Fibroblast of pulmonary artery (primary cell): ENCODE results near the gene DHDH.
A peak's percentile ranks its signal among the peaks of the same experiment; 100 is the strongest.

ENCODE experiments used
- DNase-seq: peaks from one replicate; pipeline ENCODE4 v3.0.0-alpha.2; 2010; ENCODE audit warnings: low read depth
- H3K4me3 ChIP-seq: replicated peaks from 2 replicates; pipeline ENCODE4 v1.5.1; 2011; ENCODE audit warnings: low read depth, mild to moderate bottlenecking, control low read depth, low read length, moderate library complexity
- CTCF ChIP-seq: IDR thresholded peaks from 2 replicates; pipeline ENCODE4 v1.5.1; 2011; ENCODE audit warnings: mild to moderate bottlenecking, control low read depth, low read length, inconsistent platforms; ENCODE audit errors: missing control alignments

Gene DHDH

GRCh38 chr19:48968179-48968661, 34.7 kb downstream of the DHDH start:
- TF ChIP-seq CTCF, result no peak
- peak overlapping the region; percentile 99 for H3K4me3 ChIP-seq
- DNase-seq, result peak; percentile 76

GRCh38 chr19:48968813-48969218, 35.3 kb downstream of the DHDH start:
- no peak overlapping the region for H3K4me3 ChIP-seq
- DNase-seq, result no peak
- no peak for TF ChIP-seq CTCF

GRCh38 chr19:48969276-48970138, 36.0 kb downstream of the DHDH start:
- DNase-seq, result no peak
- TF ChIP-seq CTCF, result no peak
- H3K4me3 ChIP-seq, result no peak overlapping the region

- DNase-seq, result no peak
Observed at GRCh38 chr19:48970139-48970766, 36.8 kb downstream of the DHDH start.

GRCh38 chr19:48970923-48971395, 37.5 kb downstream of the DHDH start:
- TF ChIP-seq CTCF, result peak; percentile 96
- peak; percentile 85 for DNase-seq
- H3K4me3 ChIP-seq, result no peak overlapping the region

More at GRCh38 chr19:48970139-48970766, 36.8 kb downstream of the DHDH start:
- no peak overlapping the region for H3K4me3 ChIP-seq
- no peak for TF ChIP-seq CTCF

GRCh38 chr19:48975947-48976847, 42.7 kb downstream of the DHDH start:
- no peak overlapping the region for H3K4me3 ChIP-seq
- no peak for DNase-seq
- no peak for TF ChIP-seq CTCF
